IPS-15b (cell line): ENCODE data around the gene TBCD.

Experiments
- H3K27me3 ChIP-seq: one replicate; pipeline ENCODE4 v1.6.1; 2013; ENCODE audit warnings: low read length; ENCODE audit not compliant: control insufficient read depth, insufficient read depth
- H3K36me3 ChIP-seq: one replicate; pipeline ENCODE4 v1.6.1; 2013; ENCODE audit warnings: low read length; ENCODE audit not compliant: control insufficient read depth, insufficient read depth
- H3K4me1 ChIP-seq: one replicate; pipeline ENCODE4 v1.6.1; 2013; ENCODE audit warnings: mild to moderate bottlenecking, low read length; ENCODE audit not compliant: control insufficient read depth, insufficient read depth
- H3K4me3 ChIP-seq: one replicate; pipeline ENCODE4 v1.5.1; 2013; ENCODE audit warnings: low read depth, low read length
- H3K9ac ChIP-seq: one replicate; pipeline ENCODE4 v1.6.1; 2013; ENCODE audit warnings: low read depth, mild to moderate bottlenecking, low read length
- H3K9me3 ChIP-seq: one replicate; pipeline ENCODE4 v1.6.1; 2013; ENCODE audit warnings: mild to moderate bottlenecking, low read length; ENCODE audit not compliant: control insufficient read depth, insufficient read depth

The TBCD gene

GRCh38 chr17:82861393-82861775 lies 109.5 kb downstream of the TBCD start:
- H3K9me3 ChIP-seq: no peaks in the 10 kb centered on the region
- H3K4me1 ChIP-seq: peaks cover 2% of the 10 kb centered on the region
- no peak overlapping the region for H3K9ac ChIP-seq
- H3K4me3 ChIP-seq: no peak overlapping the region
- H3K27me3 ChIP-seq: no peaks in the 10 kb centered on the region
- no peaks in the 10 kb centered on the region for H3K36me3 ChIP-seq

GRCh38 chr17:82862191-82862590 lies 110.3 kb downstream of the TBCD start:
- no peak overlapping the region for H3K4me3 ChIP-seq
- no peak overlapping the region for H3K9ac ChIP-seq
- H3K4me1 ChIP-seq: peaks cover 2% of the 10 kb centered on the region
- no peaks in the 10 kb centered on the region for H3K27me3 ChIP-seq
- no peaks in the 10 kb centered on the region for H3K36me3 ChIP-seq
- H3K9me3 ChIP-seq: no peaks in the 10 kb centered on the region

GRCh38 chr17:82862737-82863382 lies 111.0 kb downstream of the TBCD start:
- H3K36me3 ChIP-seq: no peaks in the 10 kb centered on the region
- no peak overlapping the region for H3K4me3 ChIP-seq
- H3K9ac ChIP-seq: no peak overlapping the region
- no peaks in the 10 kb centered on the region for H3K27me3 ChIP-seq
- H3K4me1 ChIP-seq: peaks cover 2% of the 10 kb centered on the region
- no peaks in the 10 kb centered on the region for H3K9me3 ChIP-seq

GRCh38 chr17:82863383-82863940 lies 111.6 kb downstream of the TBCD start:
- no peak overlapping the region for H3K4me3 ChIP-seq
- H3K4me1 ChIP-seq: peaks cover 2% of the 10 kb centered on the region
- H3K9ac ChIP-seq: no peak overlapping the region
- H3K36me3 ChIP-seq: no peaks in the 10 kb centered on the region
- H3K27me3 ChIP-seq: no peaks in the 10 kb centered on the region
- H3K9me3 ChIP-seq: no peaks in the 10 kb centered on the region

DNA sequence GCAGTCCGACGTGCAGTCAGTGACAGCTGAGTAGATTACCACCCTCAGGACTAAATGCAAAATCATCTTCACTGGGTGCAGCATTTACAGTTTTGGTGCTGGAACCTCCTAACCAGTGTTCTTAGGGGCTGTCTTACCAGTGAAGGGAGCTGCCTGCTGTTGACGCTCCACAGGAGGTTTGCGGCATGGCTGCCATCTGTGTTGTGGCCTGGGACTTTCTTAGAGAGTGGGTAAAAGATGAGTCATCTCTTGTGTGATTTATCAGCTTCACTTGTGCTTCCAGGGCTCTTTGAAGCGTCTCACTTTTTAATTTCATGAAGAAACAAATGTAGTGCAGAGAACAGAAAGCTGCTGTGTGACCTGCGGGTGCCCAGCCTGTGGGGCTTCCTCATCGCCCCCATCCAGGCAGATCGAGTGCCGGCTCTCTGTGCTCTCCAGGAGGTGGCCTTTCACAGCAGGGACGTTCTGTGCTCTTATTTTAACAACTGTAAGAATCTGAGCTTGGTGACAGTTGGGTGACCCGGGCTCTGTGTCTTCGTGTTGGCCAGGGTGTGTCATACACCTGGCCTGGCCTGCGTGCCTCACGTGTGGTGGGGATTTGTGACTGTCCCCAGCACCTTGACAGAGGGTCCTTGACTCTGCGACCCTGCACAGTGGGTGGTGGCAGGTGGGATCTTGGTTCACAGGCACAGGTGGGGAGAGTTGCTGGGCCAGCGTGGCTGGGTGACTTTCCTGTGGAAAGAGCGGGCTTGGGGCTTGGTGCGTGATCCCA lies 112.3 kb downstream of the TBCD start:
- peaks cover 2% of the 10 kb centered on the region for H3K4me1 ChIP-seq
- H3K9ac ChIP-seq: no peak overlapping the region
- no peaks in the 10 kb centered on the region for H3K9me3 ChIP-seq
- no peak overlapping the region for H3K4me3 ChIP-seq
- H3K36me3 ChIP-seq: no peaks in the 10 kb centered on the region
- no peaks in the 10 kb centered on the region for H3K27me3 ChIP-seq

DNA sequence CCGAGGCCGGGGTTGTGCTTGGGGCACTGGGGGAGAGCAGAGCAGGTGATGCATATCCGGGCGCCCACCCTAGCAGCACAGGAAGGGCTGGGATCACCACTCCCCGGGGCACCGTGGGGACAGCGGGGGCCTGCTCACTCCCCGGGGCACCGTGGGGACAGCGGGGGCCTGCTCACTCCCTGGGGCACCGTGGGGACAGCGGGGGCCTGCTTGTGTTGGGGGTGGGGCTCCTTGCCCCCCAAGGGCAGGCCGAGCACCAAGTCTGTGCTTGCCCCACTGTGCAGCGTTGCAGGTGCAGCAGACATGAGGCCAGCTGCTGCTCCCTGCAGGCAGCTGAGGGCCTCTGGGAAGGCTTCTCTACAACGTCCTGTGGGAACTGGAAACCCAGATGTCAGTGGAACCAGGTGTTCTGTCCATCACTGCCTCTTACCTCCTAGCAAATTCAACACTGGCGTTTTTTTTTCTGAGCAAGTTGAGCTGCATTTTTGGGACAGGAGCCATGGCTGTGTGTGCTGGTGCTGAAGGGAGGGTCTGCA lies 112.9 kb downstream of the TBCD start:
- Histone ChIP-seq H3K27me3 (no peaks in the 10 kb centered on the region), H3K4me1 (no peaks in the 10 kb centered on the region), H3K9ac (no peak overlapping the region), H3K36me3 (no peaks in the 10 kb centered on the region), H3K4me3 (no peak overlapping the region), H3K9me3 (no peaks in the 10 kb centered on the region)

- no peaks in the 10 kb centered on the region for H3K4me1 ChIP-seq
- H3K9ac ChIP-seq: no peak overlapping the region
- peaks cover 3% of the 10 kb centered on the region for H3K36me3 ChIP-seq
- H3K4me3 ChIP-seq: no peak overlapping the region
- no peaks in the 10 kb centered on the region for H3K9me3 ChIP-seq
- no peaks in the 10 kb centered on the region for H3K27me3 ChIP-seq
These were observed 113.4 kb downstream of the TBCD start for GRCh38 chr17:82865274-82865673.

DNA sequence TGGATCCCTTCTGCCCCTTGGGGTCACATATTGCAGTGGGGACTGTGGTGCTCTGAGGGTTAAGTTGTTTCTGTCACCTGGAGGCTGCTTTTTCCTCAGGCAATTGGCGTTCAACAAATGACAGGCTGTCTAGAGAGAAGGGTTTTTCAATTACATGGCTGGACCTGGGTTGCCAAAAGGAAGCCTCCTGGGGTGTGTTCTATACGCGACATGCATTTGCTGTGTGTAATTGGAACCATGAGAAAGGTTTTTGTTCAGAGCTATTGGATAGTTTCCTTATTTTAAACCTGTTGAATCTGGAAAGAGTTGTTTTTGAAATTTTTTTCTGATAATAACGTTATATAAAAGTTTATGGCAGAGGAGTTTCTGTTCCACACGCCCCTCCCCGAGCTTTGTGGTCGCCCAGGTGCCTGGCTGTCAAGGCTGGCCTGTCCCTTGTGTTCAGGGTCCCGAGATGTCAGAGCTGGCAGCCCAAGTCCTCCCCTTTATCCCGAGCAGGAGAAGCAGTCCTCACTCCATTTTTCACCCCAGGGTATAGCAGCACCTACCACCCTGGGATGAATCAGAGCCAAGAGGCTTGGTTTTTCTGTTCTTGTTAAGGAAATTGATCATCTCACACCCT lies 114.0 kb downstream of the TBCD start:
- no peaks in the 10 kb centered on the region for H3K4me1 ChIP-seq
- no peaks in the 10 kb centered on the region for H3K27me3 ChIP-seq
- H3K9me3 ChIP-seq: no peaks in the 10 kb centered on the region
- peaks cover 9% of the 10 kb centered on the region for H3K36me3 ChIP-seq
- no peak overlapping the region for H3K9ac ChIP-seq
- H3K4me3 ChIP-seq: no peak overlapping the region

DNA sequence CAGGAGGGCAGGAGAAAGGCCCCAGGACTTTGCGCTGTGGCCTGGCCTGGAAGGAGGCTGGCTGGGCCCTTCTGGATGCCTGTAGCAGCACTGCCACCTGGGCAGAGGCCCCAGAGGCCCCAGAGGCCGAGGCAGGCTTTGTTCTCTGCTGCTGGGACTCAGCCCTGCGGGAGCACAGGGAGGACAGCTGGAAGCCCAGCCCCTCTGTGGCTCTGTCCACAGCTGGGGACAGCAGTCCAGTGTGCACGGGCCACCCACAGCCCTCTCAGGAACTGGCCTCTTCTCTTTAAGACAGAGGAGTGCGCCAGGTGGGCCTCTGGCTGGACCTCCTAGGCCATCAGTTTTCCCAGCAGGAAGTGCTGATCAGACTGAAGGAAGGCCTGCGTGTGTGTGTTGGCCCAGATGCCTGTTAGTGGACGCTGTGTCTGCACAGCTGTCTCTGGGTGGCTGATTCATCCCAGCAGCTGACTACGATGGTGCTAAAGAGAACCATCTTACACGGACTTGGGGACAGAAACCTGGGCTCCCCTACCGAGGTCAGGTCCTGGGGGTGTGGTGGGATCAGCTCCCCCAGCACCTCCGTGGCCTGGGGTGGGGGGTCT lies 114.8 kb downstream of the TBCD start:
- Histone ChIP-seq H3K36me3 (peaks cover 17% of the 10 kb centered on the region), H3K4me1 (no peaks in the 10 kb centered on the region), H3K27me3 (no peaks in the 10 kb centered on the region), H3K4me3 (no peak overlapping the region), H3K9ac (no peak overlapping the region), H3K9me3 (no peaks in the 10 kb centered on the region)

DNA sequence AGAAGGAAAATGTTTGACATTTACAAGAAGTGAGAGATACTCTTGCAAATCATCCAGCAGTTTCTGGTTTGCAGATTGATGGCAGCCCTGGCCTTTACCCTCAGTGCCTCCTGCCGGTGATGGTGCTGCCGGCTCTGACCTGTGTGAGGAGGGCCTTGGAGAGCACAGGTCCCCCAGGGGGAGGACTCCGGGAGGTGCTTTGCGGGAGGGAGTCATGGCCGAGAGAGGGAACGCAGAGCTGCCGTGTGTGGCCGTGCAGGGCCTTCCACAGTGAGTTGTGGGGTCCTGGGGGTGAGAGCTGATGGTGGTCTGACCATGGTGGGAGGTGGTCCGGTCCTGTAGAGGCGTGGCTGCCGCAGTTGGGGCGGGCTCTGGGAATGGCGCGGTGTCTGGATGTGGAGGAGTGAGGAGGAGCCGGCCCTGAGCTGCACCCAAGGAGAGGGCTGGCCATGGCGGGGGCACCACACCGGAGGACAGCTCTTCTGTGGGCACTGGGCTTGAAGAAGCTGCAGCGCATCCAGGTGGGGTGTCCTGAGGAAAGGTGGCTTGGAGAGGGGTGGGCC lies 116.0 kb downstream of the TBCD start:
- Histone ChIP-seq H3K4me3 (no peak overlapping the region), H3K27me3 (no peaks in the 10 kb centered on the region), H3K4me1 (no peaks in the 10 kb centered on the region), H3K36me3 (peaks cover 24% of the 10 kb centered on the region), H3K9me3 (no peaks in the 10 kb centered on the region), H3K9ac (no peak overlapping the region)

DNA sequence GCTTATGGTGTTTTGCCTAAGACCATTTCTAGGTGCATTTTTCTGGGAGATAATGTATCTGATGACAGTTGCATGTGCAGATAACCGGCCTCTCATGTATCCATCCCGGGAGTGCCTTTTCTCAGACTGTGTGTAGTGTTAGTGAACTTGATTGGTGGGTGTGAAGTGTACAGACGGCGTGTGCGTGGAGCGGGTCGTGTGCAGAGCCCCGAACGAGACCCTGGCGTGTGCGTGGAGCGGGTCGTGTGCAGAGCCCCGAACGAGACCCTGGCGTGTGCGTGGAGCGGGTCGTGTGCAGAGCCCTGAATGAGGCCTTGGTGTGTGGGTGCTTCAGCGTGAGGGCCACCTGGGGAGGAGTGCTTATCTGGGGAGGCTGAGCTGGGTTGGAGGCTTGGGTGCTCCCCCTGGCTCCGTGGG lies 116.9 kb downstream of the TBCD start:
- Histone ChIP-seq H3K27me3 (no peaks in the 10 kb centered on the region), H3K9me3 (no peaks in the 10 kb centered on the region), H3K9ac (no peak overlapping the region), H3K36me3 (peaks cover 28% of the 10 kb centered on the region), H3K4me3 (no peak overlapping the region), H3K4me1 (no peaks in the 10 kb centered on the region)
